GM10266 (cell line): ENCODE measurements around the gene SLC23A2.

Experiments used
- DNase-seq: peaks from one replicate; pipeline ENCODE4 v3.0.0; 2012; ENCODE audit errors: extremely low spot score
- TF ChIP-seq, protein P1 (sequence below): IDR thresholded peaks from 2 replicates; pipeline ENCODE4 v1.5.1; 2012; ENCODE audit warnings: mild to moderate bottlenecking, low read depth; ENCODE audit not compliant: control insufficient read depth, insufficient read depth; ENCODE audit errors: missing control alignments

Gene SLC23A2

DNA sequence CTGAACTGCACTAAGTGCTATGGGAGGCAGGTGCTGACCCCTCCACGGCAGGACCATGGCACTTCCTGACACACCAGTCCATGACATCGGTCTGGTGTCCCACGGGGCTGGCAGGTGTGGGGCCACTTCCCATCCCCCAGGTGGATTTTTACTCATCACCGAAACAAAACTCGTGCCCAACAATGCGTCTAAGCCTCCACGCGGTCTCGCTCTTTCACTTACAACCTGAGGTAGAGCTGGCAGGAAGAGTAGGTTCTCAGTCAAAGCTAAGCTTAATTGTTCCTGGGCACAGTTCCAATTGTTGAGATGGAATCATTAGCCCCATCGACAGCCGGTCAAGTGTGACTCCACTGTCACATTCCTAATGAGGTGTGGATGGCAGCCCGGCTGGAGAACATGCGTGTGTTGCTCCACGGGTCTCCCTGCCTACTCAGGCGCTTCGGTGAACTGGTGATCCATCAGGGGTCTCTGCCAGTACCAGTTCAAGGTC is 125.7 kb downstream of the SLC23A2 start:
- TF ChIP-seq, protein P1, sequence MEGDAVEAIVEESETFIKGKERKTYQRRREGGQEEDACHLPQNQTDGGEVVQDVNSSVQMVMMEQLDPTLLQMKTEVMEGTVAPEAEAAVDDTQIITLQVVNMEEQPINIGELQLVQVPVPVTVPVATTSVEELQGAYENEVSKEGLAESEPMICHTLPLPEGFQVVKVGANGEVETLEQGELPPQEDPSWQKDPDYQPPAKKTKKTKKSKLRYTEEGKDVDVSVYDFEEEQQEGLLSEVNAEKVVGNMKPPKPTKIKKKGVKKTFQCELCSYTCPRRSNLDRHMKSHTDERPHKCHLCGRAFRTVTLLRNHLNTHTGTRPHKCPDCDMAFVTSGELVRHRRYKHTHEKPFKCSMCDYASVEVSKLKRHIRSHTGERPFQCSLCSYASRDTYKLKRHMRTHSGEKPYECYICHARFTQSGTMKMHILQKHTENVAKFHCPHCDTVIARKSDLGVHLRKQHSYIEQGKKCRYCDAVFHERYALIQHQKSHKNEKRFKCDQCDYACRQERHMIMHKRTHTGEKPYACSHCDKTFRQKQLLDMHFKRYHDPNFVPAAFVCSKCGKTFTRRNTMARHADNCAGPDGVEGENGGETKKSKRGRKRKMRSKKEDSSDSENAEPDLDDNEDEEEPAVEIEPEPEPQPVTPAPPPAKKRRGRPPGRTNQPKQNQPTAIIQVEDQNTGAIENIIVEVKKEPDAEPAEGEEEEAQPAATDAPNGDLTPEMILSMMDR = no peak
- no peak for DNase-seq

DNA sequence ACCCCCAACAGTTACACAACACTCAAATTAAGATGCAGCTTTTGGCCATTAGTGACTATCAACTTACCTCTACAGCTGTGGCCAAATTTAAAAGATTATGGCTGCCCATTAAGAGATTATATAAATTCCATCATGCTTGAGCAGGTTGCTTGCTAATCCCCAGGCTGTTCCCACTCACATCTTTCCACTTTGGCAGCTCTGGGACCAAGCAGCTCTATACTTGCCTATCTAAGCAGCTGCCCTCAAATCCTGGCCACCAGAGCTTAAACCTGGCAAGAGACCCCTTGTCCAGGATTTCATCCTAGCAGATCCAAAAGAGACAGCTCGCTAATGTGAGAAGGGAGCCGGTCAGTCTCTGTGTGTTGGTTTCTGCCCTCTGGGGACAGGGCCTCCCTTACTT is 127.9 kb downstream of the SLC23A2 start:
- TF ChIP-seq, protein P1 = no peak
- no peak for DNase-seq

DNA sequence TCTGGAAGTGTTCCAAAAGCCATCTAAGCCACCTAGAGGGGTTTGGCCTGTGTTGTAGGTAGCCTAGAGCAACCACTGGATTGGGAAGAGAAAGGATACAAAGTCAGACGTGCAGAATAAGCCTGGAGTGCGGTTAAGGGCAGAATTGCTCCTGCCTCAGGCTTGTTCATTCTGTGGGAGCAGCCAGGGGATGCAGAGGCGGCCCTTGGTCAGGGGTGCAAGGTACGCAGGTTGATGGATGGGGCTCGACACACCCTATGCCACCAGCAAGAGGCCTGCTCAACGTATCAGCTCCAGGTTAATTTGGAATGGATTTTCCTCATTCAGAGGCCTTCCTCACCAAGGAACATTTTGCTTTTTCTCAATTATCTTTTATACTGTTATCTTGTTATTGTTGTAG is 129.8 kb downstream of the SLC23A2 start:
- DNase-seq = no peak
- TF ChIP-seq, protein P1 = no peak

DNA sequence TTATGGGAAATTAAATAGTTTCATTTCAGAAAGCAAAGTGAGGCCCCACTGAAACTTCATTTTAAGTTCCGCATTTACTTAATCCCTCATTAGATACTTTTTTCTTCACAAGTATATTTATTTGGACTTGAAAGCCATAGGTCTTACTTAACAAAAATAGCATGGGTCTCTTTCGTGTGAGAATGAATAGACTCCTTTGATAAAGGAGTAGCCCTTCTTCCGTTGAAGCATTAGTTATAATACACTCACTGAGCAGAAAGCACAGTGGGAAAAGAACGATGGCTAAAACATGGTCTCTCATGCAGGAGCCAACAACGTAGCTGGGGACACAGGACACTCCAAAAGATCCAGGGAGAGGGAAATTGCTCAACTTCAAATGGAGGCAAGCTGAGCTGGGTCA is 130.4 kb downstream of the SLC23A2 start:
- no peak for DNase-seq
- TF ChIP-seq, protein P1 = no peak

DNA sequence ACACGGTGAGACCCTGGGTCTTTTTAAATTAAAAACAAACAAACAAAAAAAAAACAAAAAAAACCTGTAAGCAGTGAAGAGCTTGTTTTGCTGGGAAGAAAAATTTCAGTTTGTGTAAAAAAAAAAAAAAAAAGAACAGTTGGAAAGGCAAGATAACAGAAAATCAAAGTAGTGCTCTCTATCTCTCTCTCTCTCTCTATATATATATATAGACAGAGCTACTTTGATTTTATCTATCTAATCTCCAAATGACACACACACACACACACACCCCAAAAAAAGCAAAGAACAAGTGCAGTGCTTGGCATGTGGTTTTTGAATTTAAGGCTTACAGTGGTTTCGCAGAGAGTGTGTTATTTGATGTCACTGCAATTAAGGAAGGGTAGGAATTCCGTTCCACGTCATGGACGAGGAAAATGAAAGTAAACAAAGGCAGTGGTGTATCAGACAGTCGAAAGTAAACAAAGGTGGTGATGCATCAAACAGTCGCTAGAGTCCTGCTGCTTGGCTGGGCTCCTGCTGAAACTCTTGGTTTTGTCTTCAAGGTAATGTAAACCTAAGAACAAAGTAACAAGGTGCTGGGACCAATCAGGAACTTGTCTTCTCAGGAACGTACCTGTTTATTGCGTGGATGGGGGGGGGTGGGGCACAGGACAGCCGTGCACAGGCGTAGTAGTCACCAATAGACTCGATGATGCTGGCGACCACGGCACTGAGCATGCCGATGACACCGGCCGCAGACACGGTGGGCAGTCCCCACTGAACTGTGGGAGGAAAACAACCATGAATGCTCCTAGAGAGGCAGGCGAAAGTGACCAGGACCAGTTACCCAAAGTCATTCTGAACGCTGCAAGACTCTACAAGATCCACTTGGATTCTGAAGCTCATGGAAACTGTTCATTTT is 131.8 kb downstream of the SLC23A2 start:
- TF ChIP-seq, protein P1 = no peak
- no peak for DNase-seq

DNA sequence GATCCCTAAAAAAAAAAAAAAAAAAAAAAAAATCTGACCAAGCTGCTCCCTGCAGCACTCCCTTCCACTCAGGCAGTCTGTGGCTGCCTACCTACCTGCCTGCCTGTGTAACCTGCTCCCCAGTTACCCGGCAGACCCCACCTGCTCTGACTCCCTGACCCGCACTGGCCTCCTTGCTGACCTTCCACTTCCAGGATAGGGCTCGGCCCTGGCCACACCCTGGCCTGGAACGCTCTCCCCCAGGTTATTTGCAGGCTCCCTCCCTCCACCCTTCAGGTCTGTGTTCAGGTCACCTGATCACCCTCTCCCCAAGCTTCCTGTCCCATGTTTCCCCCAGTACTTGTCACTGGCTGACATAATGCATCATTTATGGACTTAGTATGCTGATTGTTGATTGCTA is 134.3 kb downstream of the SLC23A2 start:
- DNase-seq = no peak

More for the DNA sequence above, 134.3 kb downstream of the SLC23A2 start:
- TF ChIP-seq, protein P1 = no peak
